ENCODE measurements around the gene SPR.
A peak's percentile ranks its signal among the peaks of the same experiment; 100 is the strongest.

Gene SPR

DNA sequence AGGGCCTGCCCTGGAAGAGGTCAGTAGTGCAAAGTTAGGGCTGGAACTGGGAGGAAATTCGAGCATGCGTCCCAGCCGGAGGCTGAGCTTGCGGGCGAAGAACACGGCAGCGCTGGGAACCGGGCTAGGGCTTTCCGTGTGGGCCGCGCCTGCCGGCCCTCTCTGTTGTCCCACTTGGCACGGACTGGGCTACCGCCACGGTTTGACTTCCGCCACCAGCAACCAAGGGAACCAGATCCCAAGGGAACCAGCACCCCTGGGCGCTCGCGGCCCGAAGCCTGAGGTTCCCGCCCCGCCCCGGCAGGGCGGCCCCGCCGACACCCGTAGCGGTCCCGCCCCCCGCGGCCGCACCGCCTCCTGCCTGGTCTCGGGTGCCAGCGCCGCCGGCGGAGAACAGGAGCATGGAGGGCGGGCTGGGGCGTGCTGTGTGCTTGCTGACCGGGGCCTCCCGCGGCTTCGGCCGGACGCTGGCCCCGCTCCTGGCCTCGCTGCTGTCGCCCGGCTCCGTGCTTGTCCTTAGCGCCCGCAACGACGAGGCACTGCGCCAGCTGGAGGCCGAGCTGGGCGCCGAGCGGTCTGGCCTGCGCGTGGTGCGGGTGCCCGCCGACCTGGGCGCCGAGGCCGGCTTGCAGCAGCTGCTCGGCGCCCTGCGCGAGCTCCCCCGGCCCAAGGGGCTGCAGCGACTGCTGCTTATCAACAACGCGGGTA lies at the start of gene SPR:
Gene SPR, plus strand, starts transcription at position 377 of the 708 bp plus-strand sequence. Its CDS starts 25 bp downstream, at position 402.
- peak; percentile 70 to 83 for DNase-seq

DNA sequence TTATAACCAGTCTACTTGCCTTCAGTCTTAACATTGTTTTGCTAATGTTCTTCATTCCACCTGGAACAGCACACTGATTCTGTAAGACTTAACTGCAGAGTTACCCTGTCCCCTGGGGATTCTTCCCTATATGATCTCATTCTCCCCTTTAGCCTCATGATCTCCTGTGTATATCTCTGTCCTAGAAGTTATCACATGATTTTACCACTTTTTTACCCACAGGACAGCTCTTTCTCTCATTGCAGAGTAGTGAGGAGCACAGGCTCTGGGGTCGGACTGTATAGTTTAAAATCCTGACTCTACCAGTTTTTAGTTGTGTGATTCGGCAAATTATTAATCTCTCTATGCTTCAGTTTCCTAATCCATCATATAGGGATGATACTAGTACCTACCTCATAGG lies 47.1 kb upstream of the SPR start:
- no peak for DNase-seq

DNA sequence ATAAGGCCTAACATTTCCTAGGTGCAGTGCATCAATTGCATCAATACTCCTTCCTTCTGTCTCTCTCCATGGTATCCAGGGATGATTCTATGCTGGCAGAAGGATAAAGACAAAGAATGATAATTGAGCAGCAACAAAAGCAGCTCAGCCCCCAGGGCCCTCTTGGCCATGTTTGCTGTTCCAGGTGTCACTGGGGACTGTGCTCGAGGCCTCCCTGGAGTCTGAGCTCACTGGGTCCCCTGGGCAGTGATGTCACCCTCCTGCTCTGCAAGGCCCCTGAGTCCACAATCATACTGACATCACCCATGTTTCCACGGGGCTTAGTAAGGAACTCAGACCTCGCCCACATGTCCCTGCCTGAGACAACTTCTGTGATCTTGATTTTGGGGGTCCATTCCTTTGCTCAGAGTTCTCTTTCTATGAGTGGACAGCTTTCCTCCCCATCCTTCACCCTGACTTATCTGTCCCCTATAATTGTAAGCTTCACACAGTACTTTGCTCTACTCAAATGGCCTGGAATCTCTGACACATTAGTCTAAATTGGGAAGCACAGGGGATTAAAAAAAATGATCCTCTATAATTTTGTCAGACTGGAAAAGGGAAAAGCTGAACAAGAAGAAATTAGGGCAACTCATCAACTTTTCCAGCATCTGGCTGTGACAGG lies 45.6 kb upstream of the SPR start:
- DNase-seq, result no peak

DNA sequence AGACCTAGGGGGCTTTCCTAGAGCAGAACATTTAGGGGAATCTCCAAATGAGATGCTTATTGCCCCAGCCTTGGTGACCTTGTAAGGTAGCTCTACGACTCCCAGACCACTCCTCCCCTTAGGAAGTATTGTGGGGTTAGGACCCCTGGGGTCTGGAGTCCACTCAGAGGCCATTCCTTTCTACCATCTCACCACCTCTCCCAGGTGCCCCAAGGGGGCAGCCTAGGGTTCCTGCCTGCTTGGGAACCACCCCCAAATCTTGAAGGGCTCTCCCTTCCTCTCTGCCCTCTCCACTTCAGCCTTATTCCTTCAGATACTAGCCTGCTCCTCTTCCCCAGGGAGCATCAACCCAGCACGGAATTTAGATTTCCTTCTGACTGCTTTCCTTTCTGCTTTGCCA lies 43.9 kb upstream of the SPR start:
- DNase-seq, result no peak

DNA sequence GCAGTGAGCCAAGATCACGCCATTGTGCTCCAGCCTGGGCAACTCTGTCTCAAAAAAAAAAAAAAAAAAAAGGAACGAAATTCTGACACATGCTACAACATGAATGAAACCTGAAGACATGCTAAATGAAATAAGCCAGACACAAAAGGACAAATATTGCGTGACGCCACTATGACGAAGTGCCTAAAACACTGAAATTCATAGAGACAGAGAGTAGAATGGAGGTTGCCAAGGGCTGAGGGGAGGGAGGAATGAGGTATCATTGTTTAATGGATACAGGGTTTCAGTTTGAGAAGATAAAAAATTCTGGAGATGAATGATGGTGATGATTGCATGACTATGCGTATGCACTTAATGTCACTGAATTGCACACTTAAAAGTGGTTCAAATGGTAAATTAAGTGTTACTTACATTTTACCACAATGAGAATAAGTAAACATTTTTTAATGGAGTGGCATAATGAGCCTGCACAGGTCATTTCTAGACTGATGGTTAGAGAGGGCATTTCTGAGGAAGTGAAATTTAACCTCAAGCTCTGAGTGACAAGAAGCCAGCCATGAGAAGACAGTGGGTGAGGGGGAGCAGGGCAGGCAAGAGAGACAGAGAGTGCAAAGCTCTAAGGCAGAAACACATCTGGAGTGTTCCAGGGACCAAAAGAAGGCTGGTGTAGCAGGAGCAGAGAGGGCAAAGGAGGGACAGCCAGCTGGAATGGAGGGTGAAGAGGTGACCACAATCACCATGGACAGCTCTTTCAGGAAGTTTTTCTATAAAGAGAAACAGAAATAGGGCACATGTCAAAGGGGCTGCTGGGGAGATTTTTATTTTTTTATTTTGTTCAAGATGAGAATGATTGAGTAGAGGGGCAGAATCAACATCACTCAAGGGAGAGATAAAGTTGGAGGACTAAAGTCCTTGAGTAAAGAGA lies 40.8 kb upstream of the SPR start:
- DNase-seq, result no peak

DNA sequence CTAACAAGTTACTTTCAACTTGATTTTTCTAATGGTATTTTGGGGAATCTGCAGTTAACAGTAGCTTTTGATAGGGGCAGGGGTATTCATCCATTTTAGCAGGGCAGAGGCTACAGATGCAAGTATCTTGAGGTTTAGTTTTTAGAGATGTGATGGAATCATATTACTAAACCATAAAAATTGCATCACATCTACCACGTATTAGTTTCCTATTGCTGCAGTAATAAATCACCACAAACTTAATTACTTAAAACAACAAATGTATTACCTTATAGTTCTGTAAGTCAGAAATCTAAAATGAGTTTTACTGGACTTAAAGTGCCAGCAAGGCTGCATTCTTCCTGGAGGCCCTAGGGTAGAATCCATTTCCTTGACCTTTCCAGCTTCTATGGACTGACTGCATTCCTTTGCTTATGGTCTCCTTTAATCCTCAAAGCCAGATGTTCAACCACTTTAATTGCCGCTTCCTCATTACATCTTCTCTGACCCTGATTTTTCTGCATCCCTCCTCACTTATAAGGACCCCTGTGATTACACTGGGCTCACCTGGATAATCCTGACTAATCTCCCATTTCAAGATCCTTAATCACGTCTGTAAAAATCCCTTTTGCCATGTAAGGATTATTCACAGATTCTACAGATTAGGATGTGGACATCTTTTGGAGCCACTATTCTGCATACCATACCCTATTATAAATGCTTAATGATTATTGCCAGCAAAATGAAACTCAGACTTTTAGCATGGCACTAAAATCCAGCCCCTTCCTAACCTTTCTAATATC lies 39.5 kb upstream of the SPR start:
- no peak for DNase-seq

DNA sequence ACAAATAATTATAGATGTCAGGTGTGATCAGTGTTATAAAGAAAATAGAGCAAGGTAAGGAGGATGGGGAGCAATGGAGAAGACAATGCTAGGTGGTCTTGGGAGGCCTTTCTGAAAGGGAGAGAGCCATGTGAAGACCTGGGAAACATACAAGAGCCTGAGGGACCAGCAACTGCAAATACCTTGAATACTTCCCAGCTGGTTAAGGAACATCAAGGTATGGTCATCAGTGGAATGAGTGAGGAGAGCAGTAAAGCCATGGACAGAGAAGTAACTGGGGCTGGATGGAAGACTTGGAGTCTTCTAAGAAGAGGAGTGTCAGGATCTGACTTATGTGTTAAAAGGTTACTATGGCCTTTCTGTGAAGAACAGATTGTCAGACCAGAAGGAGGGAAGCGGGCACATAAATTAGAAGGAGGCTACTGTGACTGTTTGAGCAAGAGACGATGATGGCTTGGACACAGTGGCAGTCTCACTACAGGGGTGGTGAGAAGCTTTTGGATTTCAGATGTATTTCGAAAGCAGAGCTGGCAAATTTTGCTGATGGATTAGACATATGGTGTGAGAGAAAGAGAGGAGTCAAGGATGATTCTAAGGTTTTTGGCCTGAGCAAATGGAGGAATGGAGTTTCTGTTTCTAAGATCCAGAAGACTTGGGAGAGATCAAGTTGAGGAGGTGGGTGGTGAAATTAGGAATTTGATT lies 38.6 kb upstream of the SPR start:
- no peak for DNase-seq

DNA sequence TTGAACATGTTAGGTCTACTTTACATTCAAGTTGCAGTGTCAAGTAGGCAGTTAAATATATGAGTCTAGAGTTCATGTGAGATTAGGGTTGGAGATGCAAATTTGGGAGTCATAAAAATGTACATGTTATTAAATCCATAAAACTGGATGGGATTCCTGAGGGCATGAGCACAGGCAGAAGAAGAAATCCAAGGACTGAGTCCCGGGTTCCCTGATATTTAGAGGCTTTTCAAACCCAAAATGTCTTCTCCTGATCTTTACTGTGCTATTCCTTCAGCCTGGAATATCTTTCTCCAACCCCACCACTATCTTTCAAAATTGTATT lies 38.1 kb upstream of the SPR start:
- DNase-seq, result no peak

DNA sequence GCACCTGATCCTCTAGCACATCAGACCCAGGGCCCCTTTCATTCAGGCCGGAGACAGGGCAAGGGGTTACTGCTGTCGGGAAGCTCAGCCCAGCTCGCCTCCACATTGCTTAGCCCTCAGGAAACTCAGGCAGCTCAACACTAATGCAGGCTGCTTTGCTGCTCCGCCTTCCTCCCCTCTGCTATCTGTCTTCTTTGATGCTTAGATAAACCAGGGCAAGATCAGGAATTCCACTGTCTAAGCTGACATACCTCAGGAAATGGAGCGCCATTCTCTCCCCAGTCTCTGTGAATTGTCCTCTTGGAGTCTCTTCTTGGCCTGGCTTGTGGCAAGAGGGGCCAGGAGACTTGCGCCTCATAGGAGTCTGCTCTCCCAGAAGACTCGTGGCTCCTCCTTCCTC lies 35.9 kb upstream of the SPR start:
- DNase-seq, result no peak

DNA sequence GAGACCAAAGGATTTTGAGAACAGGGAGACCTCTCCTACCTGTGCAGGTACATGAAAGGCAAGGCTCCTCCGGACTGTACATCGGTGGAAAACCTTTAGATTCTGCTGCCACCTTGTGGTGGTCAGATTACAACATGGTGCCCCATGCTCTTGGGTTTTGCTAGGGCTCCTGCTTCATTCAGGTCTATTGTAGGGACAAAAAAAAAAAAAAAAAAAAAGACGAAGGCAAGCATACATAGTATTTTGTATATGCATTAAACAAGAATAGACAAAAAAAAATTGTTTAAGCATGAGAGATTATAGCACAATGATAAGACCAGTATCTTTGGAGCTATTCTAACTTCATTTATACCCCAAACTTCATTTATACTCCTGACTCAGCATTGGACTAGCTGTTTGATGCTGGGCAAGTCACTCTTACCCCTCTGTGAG lies 27.4 kb upstream of the SPR start:
- peak; percentile 52 to 67 for DNase-seq

DNA sequence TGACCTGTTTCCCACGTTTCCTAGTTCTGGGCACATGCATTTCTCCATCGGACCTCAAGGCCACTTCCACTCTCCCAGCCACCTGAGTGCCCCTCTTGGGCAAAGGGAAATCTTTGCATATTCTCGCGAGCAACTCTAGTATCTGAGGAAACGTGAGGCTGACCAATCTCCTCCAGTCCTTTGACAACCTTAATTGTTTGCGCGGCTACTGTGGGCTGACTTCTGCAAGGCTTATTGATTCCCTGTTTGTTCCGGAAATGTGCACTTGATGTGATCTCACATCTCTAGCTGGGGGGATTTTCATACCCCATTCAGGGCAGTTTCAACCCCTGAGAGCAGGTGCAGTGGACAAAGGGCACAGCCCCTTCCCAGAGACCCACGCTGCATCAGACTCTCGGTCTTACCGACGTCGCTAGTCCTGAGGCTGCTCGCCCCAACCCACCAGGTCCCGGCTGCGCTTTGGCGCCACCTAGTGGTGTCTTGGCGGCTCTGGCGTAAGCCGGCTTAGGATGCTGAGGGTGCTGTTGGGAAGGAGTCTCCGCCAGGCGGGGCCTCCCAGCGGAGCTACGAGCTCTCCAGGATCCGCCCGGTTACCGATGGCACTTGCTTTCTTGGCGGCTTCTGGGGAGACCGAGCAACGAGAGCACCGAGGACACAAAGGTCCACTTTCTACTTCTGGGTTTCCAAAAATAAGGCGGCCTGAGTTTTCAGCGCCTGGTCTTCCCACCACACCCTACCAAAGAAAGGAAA lies 24.8 kb upstream of the SPR start:
- peak; percentile 91 to 92 for DNase-seq

DNA sequence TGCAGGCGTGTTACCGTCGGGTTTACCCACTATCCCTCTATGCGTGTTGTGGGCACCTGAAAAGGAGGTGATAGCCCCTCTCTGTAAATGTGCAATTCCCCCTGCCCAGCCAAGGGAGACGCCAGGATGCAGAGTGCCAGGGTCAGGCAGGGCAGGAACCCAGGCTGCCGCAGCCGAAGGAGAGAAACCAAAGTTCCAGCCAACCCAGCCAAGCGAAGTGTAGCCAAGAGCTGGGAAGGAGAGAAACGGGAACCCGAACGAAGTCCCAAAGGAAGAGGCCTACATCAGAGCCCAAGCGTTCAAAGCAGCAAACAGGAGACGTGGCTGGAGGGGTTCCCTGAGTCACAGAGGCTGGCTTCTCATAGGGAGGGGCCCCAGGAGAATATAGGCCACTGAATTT lies 24.2 kb upstream of the SPR start:
- no peak for DNase-seq

DNA sequence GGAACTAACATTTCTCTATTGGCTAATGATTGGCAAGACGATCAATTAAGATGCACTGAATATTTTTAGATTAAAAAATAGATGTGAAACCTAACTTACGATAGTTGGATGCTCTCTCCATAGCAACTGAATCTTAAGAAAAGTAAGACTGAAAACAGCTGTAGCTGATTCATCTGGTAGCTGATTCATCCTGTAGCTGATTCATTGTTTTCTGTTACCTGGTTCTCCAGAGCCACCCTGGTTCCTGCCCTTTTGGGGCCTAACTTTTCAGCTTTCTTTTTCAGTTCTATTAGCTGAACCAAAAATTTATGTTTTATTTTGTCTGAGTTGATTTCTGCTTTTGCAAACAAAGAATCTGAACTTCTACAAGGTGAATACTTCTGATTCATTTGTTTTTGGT lies 22.7 kb upstream of the SPR start:
- DNase-seq, result peak; percentile 25 to 34

DNA sequence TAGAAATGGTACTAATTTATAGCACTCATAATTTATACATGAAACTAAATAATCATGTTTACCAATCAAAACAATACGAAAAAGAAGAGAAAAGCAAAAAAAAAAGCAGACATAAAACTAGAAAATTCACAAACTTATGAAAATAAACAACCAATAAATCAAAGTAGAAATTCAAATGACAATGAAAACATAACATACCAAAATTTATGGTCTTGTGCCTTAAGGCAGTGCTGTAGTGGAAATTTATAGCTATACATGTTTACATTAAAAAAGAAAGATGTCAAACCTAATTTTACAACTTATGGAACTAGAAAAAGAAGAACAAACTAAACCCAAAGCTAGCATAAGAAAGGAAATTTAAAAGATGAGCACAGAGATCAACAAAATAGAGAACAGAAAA lies 16.1 kb upstream of the SPR start:
- DNase-seq, result no peak

DNA sequence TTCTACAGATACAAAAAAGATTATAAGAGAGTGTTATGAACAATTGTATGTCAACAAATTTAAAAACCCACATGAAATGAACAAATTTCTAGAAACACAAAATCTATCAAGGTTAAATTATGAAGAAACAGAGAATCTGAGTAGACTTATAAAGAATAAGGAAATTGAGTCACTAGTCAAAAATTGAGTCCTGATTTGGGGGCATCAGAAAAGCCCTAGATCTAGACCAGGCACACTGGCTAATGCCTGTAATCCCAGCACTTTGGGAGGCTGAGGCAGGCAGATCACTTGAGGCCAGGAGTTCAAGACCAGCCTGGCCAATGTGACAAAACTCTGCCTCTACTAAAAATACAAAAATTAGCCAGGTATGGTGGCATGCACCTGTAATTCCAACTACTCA lies 15.3 kb upstream of the SPR start:
- DNase-seq, result no peak

DNA sequence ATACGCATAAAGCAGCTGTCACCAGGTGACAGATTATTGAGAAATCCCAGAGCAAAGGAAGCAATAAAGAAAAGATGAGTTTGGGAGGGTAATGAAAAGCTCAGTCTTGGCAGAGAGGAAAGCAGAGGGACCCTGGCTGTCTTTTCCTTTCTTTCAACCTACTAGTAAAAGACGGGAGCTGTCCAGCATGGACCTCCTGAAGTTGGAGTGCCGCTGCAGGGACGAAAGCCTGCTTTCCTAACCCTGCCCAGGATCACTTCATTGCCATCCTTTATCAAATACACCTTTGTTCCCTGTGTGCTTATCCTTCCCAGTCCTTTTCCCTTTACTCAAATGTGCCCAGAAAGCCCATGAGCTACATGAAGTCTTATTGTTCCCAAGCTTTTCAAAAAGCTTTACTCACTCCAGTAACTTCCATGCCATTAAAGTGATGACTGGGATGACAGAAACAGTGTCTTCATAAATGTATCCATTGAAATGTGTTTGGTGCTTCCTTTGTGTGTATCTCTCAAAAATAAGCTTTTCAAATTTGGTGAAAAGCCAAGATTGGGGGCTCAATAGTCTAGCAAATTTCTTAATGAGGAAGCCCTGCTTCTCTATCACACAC lies 3.7 kb upstream of the SPR start:
- peak; percentile 31 to 43 for DNase-seq

DNA sequence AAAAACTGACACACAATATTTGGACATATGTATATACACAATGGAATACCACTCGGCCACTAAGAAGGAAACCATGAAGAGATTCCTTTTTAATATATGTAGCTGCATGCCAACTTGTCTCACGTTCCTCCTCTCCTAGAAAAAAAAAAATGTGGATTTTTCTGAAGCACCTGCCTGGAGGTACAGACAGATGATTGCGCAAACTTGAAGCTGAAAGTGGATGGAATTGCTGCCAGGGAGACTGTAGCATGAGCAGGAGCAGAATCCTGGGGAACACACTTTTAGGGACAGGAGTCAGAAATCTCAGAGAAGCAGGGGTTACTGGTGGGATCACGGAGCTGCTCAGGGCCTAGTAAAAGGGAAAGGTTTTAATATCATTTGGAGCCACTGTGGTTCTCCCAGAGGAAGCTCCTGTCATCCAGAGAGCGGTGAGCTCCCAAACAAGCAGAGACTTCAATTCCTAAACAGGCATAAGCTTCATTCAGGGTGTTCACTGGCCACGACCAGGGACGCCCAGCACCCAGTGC lies 640 bp upstream of the SPR start:
- DNase-seq, result no peak

DNA sequence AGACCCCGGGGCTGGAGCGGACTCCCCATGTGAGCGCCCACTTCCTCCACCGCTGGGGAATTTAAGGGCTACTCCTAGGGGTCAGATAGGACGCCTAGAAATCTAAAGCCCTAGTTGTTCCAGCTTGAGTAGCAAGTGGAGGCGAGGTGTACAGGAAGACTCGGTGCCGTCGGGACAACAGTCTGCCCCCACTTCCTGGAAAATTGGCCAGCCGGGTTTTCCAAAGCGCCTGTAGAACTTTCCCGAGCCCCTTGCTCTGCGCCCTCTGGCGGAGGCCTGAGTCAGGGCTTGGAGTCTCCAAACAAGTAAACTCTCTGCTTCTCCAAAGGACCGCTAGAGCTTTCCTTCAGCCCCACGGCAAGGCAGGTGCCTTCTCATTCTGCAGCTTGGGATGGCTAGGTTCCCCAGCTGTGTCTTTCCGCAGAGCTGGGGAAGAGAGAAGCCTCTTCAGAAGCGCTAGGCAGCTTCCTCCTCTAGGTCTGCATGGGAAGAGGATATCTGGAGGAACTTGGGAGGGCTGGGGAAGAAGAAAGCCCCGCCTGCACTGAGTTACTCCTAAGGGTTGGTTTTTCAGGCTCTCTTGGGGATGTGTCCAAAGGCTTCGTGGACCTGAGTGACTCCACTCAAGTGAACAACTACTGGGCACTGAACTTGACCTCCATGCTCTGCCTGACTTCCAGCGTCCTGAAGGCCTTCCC lies 681 bp downstream of the SPR start:
- peak; percentile 70 to 78 for DNase-seq

DNA sequence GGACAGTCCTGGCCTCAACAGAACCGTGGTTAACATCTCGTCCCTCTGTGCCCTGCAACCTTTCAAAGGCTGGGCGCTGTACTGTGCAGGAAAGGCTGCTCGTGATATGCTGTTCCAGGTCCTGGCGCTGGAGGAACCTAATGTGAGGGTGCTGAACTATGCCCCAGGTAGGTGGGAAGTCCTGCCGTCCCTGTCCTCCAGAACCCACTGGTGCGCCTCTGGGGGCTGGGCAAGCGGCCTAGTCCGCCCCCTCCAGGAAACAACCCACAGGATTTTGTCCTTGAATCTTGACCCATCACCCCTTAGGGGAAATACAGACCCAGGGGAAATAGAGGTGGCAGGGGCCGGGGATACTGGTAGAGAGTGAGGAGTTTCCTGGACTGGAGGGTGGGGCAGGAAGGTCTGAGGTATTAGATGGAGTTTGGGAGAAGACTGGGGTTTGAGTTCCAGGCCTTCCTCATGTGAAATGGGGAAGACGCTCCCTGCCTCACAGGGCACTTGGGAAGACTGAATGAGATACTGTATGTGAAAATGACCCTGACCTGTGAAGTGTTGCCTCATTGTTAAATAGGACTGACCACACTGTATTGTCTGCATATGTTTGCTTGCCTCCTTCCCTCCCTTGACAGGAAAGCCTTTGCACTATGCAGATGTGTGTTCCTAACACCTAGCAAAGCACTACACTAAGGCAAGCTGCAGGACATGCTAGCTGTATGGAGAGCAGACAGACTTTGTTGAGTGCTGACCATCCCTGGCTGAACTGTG lies 1.4 kb downstream of the SPR start:
- DNase-seq, result no peak
